ENCODE data around the gene RIOK2. TPM values are rescaled to one million over a fixed set of nuclear protein-coding genes. Genes with fewer than 3 reads are reported as not detected.
"Not testable (repeated sequence)": the region's sequence is repeated elsewhere in the genome, so short reads cannot be mapped to it uniquely, and the experiment has no call there.

The RIOK2 gene
- total RNA-seq, 2 donors from 2014 or later: 16.2 to 20.5 TPM

GRCh38 chr5:97183930-97184213, 825 bp upstream of the RIOK2 start:
- Histone ChIP-seq H3K9me3 (no peaks in the 10 kb centered on the region), H3K27ac (peak overlapping the region; percentile 90 to 92), H3K27me3 (replicated peaks; ENCODE audit: insufficient read depth) (no peaks in the 10 kb centered on the region), H3K4me1 (replicated peaks) (peaks cover 9% of the 10 kb centered on the region), H3K36me3 (no peaks in the 10 kb centered on the region), H3K4me3 (peak overlapping the region; percentile 64 to 74)
- no peak for DNase-seq (ENCODE audit: low spot score)
- 54% methylated on average over 6 of the region's 6 CpGs for WGBS
- TF ChIP-seq POLR2AphosphoS5 (IDR thresholded peaks at IDR 0.05): no peak
- no peak for TF ChIP-seq POLR2A (IDR thresholded peaks at IDR 0.05)
- no peak for TF ChIP-seq CTCF (IDR thresholded peaks at IDR 0.05)
- intact Hi-C loops (cut with DNase I): loop anchor here (10.0 kb wide), 1 partner anchor 1591 kb away; the partner anchor contains the start of gene RGMB

GRCh38 chr5:97182571-97183099, 412 bp downstream of the RIOK2 start:
- whole genome bisulfite sequencing: under 1% methylated on average over 12 of the region's 12 CpGs
- TF ChIP-seq POLR2A (IDR thresholded peaks at IDR 0.05) (no peak), CTCF (IDR thresholded peaks at IDR 0.05) (no peak), POLR2AphosphoS5 (IDR thresholded peaks at IDR 0.05) (no peak)
- H3K4me3 ChIP-seq: peak overlapping the region; percentile 64 to 74
- H3K9me3 ChIP-seq: no peaks in the 10 kb centered on the region
- no peaks in the 10 kb centered on the region for H3K36me3 ChIP-seq
- peaks cover 9% of the 10 kb centered on the region for H3K4me1 ChIP-seq (replicated peaks)
- no peaks in the 10 kb centered on the region for H3K27me3 ChIP-seq (replicated peaks; ENCODE audit: insufficient read depth)
- H3K27ac ChIP-seq: peak overlapping the region; percentile 90 to 92
- DNase-seq (ENCODE audit: low spot score): no peak
- intact Hi-C loops (cut with DNase I): loop anchor here (10.0 kb wide), 1 partner anchor 1592 kb away; the partner anchor contains the start of gene RGMB

GRCh38 chr5:97181856-97182545, 1.0 kb downstream of the RIOK2 start:
- 86% methylated on average over 4 of the region's 4 CpGs for WGBS
- TF ChIP-seq POLR2A (IDR thresholded peaks at IDR 0.05) (no peak), CTCF (IDR thresholded peaks at IDR 0.05) (no peak), POLR2AphosphoS5 (IDR thresholded peaks at IDR 0.05) (no peak)
- Histone ChIP-seq H3K27me3 (replicated peaks; ENCODE audit: insufficient read depth) (no peaks in the 10 kb centered on the region), H3K27ac (peak overlapping the region in 1 of 2 donors; percentile 92), H3K4me3 (peak overlapping the region; percentile 64 to 74), H3K9me3 (no peaks in the 10 kb centered on the region), H3K4me1 (replicated peaks) (peaks cover 9% of the 10 kb centered on the region), H3K36me3 (peaks cover 0 to under 1% of the 10 kb centered on the region in 2 donors)
- DNase-seq (ENCODE audit: low spot score): no peak
- intact Hi-C loops (cut with DNase I): loop anchor here (10.0 kb wide), 1 partner anchor 1593 kb away; the partner anchor contains the start of gene RGMB

DNA sequence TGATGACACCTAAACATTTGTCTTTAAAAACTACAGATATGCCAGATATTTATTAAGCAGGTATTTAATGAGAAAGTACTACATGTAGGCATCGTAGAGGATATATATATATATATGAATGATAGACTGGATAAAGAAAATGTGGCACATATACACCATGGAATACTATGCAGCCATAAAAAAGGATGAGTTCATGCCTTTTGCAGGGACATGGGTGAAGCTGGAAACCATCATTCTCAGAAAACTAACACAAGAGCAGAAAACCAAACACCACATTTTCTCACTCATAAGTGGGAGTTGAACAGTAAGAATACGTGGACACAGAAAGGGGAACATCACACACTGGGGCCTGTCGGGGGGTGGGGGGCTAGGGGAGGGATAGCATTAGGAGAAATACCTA, 3.6 kb downstream of the RIOK2 start:
- H3K27me3 ChIP-seq (replicated peaks; ENCODE audit: insufficient read depth); H3K4me1 ChIP-seq (replicated peaks); intact Hi-C loops (cut with DNase I); H3K27ac ChIP-seq; DNase-seq (ENCODE audit: low spot score); H3K36me3 ChIP-seq; H3K4me3 ChIP-seq; H3K9me3 ChIP-seq: not testable (repeated sequence)
- whole genome bisulfite sequencing: 93% methylated on average over 3 of the region's 3 CpGs

DNA sequence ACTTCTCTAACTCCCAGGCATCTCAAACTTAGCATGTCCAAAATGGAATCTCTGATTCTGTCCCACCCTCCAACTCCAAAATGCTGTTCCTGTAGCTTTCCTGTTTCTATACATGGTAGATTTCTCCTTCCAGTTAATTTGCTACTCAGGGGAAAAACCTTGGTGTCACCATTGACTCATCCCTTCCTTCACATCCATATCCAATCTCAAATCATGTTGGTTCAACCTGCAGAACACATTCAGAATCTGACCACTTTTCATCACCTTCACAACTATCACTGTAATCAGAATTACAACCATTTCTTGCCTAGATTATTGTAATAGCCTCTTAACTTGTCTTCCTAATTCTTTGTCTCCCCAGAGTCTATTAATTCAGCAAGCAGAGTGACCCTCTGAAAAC, 10.8 kb downstream of the RIOK2 start:
- DNase-seq (ENCODE audit: low spot score): no peak
- Histone ChIP-seq H3K9me3 (no peaks in the 10 kb centered on the region), H3K4me1 (replicated peaks) (no peaks in the 10 kb centered on the region), H3K4me3 (no peak overlapping the region), H3K27me3 (replicated peaks; ENCODE audit: insufficient read depth) (no peaks in the 10 kb centered on the region), H3K36me3 (peaks cover 0 to 5% of the 10 kb centered on the region in 2 donors), H3K27ac (no peak overlapping the region)
- no peak for TF ChIP-seq CTCF (IDR thresholded peaks at IDR 0.05)
- no peak for TF ChIP-seq POLR2A (IDR thresholded peaks at IDR 0.05)
- no peak for TF ChIP-seq POLR2AphosphoS5 (IDR thresholded peaks at IDR 0.05)
- intact Hi-C loops (cut with DNase I): no loop called here
